Neuron (in vitro differentiated cells): ENCODE measurements around the gene SFRP4.

Source experiments
- H2AFZ ChIP-seq: one replicate; pipeline ENCODE4 v1.6.1; 2013; ENCODE audit warnings: low read depth, mild to moderate bottlenecking, inconsistent platforms, low read length, moderate library complexity
- H3K27me3 ChIP-seq: one replicate; pipeline ENCODE4 v1.6.1; 2013; ENCODE audit warnings: low read length; ENCODE audit not compliant: insufficient read depth
- H3K36me3 ChIP-seq: one replicate; pipeline ENCODE4 v1.6.1; 2013; ENCODE audit warnings: low read length; ENCODE audit not compliant: insufficient read depth
- H3K4me1 ChIP-seq: one replicate; pipeline ENCODE4 v1.6.1; 2013; ENCODE audit warnings: low read length; ENCODE audit not compliant: insufficient read depth
- H3K4me3 ChIP-seq: 2 replicates; pipeline ENCODE4 v1.5.1; 2013; ENCODE audit warnings: mild to moderate bottlenecking, low read length, moderate library complexity
- H3K9me3 ChIP-seq: one replicate; pipeline ENCODE4 v1.6.1; 2013; ENCODE audit warnings: low read length

SFRP4 gene

DNA sequence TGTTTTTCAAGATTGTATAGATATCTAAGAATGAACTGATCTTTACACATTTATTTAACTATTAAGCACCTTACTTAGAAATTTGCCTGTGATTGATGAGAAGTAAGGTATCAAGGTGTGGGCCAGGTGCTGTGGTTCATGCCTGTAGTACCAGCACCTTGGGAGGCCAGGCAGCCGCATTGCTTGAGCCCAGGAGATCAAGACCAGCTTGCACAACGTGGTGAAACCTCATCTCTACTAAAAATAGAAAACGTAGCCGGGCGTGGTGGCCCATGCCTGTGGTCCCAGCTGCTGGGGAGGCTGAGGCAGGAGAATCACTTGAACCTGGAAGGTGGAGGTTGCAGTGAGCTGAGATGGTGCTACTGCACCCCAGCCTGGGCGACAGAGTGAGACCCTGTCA is 34.5 kb downstream of the SFRP4 start:
- no peaks in the 10 kb centered on the region for H3K36me3 ChIP-seq
- H2AFZ ChIP-seq, result no peak overlapping the region
- H3K9me3 ChIP-seq, result no peaks in the 10 kb centered on the region
- H3K4me3 ChIP-seq, result no peak overlapping the region
- H3K4me1 ChIP-seq, result no peaks in the 10 kb centered on the region
- peaks cover 2% of the 10 kb centered on the region for H3K27me3 ChIP-seq
